GM19193 (cell line): ENCODE data around the gene SSNA1.
A peak's percentile ranks its signal among the peaks of the same experiment; 100 is the strongest.

ENCODE experiments used
- POLR2A ChIP-seq: IDR thresholded peaks from 4 replicates; pipeline ENCODE4 v1.6.1; 2011; ENCODE audit not compliant: insufficient read depth, insufficient read length; ENCODE audit errors: extremely low read depth

The SSNA1 gene

DNA sequence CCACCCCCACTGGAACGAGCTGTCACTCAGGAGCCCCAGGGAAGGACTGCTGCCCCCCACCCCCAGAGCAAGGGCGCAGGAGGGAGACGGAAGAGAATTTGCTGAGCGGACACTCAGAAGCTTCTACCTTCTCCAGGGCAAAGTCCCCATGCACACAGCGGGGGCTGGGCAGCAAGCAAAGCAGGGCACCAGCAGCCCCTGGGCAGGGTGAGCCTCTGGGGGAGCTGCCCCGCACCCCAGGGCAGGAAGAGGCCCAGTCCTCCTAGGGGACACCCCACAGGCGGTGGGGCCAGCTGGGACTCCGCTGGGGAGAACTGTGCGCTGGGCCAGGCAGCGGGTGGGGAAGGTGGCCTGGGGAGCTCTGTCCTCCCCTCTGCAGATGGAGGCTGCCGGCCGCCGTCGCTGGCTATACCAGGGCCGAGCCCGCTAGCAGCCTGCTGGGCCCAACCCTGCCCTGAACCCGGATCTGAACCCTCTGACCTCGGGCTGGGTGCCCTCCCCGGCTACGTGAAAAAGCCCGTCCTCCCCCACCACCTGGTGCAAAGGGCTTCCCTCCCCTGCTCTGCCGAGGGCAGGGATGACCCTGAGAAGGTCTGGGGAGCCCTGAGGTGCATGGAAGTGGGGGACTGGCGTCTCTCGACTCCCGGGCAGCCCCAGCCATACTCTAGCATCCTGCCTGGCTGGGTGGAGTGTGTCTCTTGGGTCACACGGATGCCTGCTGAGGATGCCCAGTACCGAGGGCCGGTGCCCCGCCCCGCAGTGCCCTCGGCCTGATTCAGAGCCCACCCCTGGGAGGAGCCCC, 41.6 kb downstream of the SSNA1 start:
- no peak for TF ChIP-seq POLR2A

DNA sequence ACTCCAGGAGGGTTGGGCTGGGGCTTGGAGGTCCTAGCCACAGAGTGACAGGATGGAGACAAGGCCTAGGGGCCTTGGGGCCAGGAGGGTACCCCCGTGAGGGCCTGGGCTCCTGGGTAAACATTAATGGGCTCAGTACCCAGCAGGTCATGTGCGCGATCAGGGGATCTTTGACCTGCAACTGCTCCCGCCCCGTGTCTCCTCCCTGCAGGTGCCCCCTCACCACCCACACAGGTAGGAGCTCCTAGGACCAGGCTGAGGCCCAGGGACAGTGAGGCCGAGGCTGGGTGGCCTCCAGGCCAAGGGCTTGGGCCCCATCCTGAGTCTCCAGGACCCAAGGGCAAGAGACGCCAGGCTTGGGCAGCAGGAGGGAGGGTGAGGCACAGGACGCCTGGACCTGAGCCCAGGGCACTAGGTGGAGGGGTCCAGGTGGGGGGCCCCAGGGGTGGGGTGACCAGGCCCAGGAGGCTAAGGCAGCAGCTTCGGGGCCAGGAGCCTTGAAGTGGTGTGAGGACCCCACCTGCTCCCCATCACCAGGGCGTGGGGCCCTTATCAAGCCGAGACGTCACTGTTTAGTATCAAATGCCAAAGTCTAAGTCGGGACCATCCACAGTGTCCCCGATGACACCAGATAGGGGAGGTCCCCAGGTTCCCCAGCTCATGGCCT, 42.4 kb downstream of the SSNA1 start, which contains the start of gene SLC34A3:
Gene SLC34A3, plus strand, starts transcription at position 197 of the 667 bp plus-strand sequence. CDS start 802 bp downstream, outside the sequence.
- TF ChIP-seq POLR2A, result no peak

DNA sequence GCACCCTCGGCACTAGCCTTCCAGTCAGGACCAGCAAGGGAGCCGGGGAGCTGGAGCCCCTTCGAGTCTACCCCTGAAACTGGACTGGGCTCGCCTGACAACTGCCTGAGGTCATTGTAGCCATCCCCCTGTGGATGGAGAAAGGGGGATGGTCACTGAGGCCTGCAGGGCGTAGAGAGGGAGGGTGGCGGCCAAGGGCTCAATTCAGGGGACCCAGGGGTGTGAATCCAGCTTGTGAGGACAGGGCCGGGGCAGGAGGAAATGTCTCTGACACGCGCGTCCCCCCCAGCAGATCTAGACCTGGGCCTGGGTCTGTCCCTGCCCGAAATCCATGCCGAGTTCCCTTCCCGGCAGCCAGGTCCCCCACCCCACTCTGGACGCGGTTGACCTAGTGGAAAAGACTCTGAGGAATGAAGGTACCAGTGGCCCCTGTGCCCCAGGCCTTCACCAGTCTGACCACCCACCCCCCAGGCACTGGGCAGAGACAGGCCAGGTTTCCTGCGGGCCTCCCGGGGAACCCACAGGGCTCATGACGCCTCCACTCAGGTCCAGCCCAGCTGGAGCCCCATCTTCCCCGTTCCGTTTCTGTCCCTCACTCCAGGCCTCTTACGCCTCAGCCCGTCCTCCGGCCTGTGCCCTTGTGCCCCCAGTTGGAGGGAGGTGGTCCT, 43.0 kb downstream of the SSNA1 start:
- no peak for TF ChIP-seq POLR2A

GRCh38 chr9:137232101-137232500, 43.6 kb downstream of the SSNA1 start:
- no peak for TF ChIP-seq POLR2A

GRCh38 chr9:137232510-137232909, 44.0 kb downstream of the SSNA1 start:
- no peak for TF ChIP-seq POLR2A

- no peak for TF ChIP-seq POLR2A
Measured at GRCh38 chr9:137233143-137233980, 44.9 kb downstream of the SSNA1 start.

GRCh38 chr9:137234055-137234697, 45.7 kb downstream of the SSNA1 start:
- TF ChIP-seq POLR2A, result no peak

- TF ChIP-seq POLR2A, result no peak
Measured at GRCh38 chr9:137234758-137235423, 46.4 kb downstream of the SSNA1 start.

DNA sequence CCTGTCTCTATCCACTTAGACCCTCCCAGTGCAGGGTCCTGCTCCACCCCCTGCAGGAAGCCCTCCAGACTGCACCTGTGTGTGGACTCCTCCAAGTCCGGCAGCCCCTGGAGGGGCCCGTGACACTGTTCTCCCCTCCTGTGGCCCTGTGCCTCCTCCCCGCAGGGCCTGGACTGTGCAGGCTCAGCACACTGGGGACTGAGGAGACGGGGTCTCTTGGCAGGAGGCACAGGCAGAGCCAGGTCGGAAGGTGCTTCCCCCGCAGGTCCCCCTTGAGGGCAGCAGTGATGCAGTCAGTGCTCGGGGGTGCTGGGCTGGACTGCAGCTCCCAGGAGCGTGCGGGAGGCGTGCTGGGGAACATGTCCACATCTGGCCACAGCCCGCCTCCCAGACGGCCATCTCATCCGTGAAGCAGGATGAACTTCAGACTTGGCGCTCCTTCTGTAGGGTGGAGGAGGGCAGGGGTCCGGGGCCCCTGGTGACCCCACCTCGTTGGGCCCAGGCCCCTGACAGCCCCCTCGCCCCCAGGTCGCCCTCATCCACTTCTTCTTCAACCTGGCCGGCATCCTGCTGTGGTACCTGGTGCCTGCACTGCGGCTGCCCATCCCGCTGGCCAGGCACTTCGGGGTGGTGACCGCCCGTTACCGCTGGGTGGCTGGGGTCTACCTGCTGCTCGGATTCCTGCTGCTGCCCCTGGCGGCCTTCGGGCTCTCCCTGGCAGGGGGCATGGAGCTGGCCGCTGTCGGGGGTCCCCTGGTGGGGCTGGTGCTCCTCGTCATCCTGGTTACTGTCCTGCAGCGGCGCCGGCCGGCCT, 47.2 kb downstream of the SSNA1 start:
- TF ChIP-seq POLR2A, result no peak

DNA sequence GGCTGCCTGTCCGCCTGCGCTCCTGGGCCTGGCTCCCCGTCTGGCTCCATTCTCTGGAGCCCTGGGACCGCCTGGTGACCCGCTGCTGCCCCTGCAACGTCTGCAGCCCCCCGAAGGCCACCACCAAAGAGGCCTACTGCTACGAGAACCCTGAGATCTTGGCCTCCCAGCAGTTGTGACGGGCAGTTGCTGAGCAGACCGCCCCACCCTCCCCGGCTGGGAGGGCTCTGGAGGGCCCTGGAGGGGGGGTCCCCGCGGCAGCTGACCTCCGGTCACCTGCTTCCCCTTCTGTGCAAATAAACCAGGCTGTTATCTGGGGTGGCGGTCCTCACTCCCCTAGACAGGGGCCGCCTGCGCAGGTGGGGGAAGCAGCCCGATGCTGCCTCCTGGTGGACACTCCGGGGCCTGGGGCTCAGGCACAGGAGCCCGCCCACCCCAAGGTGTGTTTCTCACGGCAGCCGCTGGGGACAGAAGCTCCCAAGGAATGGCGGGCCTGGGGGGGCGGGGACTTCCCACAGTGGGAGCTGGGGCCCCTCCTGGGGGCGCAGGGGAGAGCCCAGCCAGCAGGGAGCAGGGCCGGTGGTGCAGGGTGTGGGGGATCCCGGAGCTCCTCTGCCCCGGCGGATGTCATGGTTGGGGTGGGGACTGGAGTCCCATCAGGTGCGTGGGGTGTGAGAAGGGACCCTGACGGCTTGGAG, 47.9 kb downstream of the SSNA1 start:
- peak; percentile 36 for TF ChIP-seq POLR2A

- no peak for TF ChIP-seq POLR2A
Measured at GRCh38 chr9:137236936-137237421, 48.5 kb downstream of the SSNA1 start.
